ENCODE results near the gene KCNQ1OT1.

Gene KCNQ1OT1

GRCh38 chr11:2582351-2582945 is 117.3 kb downstream of the KCNQ1OT1 start:
- no peak for DNase-seq (ENCODE audit: low read depth)

GRCh38 chr11:2581931-2582350 is 117.9 kb downstream of the KCNQ1OT1 start:
- DNase-seq (ENCODE audit: low read depth), result no peak

DNA sequence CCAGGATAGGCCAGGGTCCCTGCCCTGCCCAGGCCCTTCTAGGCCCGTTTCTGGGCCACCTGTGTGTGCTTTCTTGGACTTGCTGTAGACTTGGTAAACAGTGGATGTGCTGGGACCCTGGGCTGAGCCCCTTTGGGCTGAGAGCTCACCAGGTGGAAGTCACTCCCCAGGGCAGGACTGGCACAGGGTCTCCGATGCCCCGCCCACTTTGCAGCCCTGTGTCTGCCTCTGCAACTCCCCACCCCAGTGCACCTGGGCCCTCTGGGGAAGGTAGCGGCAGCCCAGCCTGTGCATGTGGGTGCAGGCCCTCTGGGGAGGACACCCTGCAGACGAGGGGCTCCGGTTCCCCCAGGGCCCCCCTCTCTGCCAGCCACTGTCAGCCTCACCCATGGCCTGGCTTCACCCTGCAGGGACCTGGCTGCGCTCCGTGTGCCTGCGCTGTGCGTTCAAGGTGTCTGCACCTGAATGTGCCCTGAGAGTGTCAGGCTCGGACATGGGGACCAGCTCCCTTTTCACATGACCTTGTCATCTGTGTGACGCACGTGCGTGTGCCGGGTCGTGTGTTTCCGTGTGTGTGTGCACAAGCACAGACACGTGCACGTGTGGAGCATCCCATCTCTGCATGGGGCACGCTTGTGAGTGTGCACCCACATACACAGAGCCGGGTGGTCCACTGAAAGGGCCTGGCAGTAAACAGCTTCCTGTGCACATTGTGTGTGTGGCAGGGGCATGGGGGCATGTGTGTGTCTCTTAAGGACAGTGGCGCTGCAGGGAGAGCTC is 118.5 kb downstream of the KCNQ1OT1 start:
- DNase-seq (ENCODE audit: low read depth), result no peak

GRCh38 chr11:2580571-2581001 is 119.2 kb downstream of the KCNQ1OT1 start:
- no peak for DNase-seq (ENCODE audit: low read depth)

DNA sequence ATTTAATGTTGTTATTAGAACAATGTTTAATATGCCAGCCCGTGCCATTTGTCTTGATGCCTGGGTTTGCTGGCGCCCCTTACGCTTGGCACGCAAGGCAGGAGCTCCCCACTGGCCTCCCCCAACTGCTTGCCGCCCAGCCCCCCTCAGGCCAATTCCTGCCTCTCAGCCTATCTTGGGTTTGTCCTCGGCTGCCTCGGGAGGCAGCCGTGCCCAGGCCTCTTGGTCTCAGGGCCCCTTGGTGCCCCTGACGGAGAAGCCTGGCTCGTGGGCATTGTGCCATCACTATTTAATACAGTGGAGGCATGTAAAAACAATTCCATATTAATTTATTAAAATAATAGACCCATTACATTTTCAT is 119.8 kb downstream of the KCNQ1OT1 start:
- DNase-seq (ENCODE audit: low read depth), result no peak

DNA sequence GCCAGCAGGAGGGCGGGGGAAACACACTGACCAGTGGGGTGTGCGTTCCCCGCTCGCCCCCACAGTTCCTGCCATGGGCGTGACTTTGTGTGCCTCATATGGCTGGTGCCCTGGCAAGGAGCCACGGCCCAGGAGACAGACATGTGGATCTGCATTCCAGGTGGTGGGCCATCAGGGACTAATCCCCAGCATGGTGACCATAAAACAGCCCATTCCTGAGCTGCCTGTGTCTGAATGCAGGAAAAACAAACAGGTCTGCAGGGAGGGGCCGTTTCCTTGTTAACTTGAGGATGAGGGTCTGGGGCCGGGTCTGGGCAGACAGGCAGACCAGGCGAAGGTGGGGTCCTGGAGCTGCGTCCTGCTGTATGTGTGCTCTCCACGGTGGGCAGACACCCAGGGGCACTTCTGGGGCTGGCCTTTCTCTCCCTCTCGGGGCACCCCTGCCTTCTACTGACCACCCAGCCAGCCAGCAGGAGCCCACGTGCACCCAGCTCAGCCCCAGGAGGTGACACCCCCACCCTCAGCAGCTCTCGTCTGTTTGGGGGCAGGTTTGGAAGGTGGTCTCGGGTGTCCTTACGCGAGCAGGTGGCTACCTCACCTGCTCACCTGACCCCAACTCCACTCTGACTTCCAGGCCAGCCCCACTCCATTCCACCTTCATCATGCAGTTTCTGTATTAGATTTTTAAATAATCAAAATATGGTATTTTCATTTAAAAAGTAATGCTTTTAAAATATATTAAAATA is 120.3 kb downstream of the KCNQ1OT1 start:
- DNase-seq (ENCODE audit: low read depth), result no peak

GRCh38 chr11:2578929-2579270 is 120.9 kb downstream of the KCNQ1OT1 start:
- no peak for DNase-seq (ENCODE audit: low read depth)

- no peak for DNase-seq (ENCODE audit: low read depth)
These were observed 121.5 kb downstream of the KCNQ1OT1 start for GRCh38 chr11:2577991-2578928.

- DNase-seq (ENCODE audit: low read depth), result no peak
These were observed 122.5 kb downstream of the KCNQ1OT1 start for GRCh38 chr11:2577031-2577990.

DNA sequence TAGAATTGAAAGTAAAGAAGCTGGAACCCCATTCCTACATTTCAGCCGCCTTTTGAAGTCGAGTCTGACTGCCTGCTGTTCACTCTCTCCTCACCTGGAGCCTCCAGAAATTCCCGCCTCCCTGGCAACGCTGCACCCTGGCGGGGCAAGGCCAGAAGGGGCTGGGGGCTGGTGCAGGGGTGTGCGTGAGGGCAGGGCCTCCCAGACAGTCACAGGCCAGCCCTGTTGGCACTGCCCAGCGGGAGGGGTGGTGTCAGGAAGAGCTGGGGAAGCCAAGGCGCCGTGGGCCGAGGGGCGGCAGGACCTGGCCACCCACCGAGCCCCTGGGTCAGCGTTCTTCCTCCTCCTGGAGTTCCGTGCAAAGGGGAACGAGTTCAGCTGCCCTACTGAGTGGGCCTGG is 123.2 kb downstream of the KCNQ1OT1 start:
- no peak for DNase-seq (ENCODE audit: low read depth)

DNA sequence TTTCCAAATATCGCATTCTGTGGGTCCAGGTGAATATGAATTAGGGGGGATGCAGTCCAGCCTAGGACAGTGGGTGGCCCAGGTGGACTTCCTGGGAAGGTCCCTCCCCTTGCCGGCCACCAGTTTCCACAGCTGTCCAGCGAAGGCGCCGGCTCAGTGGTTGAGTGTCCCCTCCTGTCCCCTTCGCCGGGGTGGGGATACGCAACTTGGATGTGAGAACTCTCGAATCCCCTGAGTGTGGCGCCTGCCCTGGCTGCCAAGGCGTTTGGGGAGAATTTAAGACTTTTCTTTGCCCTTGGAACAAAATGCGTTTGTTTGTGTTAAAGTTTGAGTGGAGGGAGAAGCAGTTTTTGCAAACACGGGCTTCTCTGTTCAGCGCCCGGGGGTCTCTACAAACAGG is 123.7 kb downstream of the KCNQ1OT1 start:
- no peak for DNase-seq (ENCODE audit: low read depth)

GRCh38 chr11:2575591-2576051 is 124.2 kb downstream of the KCNQ1OT1 start:
- DNase-seq (ENCODE audit: low read depth), result no peak

GRCh38 chr11:2574553-2575535 is 125.0 kb downstream of the KCNQ1OT1 start:
- no peak for DNase-seq (ENCODE audit: low read depth)

GRCh38 chr11:2574043-2574552 is 125.7 kb downstream of the KCNQ1OT1 start:
- no peak for DNase-seq (ENCODE audit: low read depth)

- no peak for DNase-seq (ENCODE audit: low read depth)
These were observed 126.4 kb downstream of the KCNQ1OT1 start for GRCh38 chr11:2573240-2574042.

DNA sequence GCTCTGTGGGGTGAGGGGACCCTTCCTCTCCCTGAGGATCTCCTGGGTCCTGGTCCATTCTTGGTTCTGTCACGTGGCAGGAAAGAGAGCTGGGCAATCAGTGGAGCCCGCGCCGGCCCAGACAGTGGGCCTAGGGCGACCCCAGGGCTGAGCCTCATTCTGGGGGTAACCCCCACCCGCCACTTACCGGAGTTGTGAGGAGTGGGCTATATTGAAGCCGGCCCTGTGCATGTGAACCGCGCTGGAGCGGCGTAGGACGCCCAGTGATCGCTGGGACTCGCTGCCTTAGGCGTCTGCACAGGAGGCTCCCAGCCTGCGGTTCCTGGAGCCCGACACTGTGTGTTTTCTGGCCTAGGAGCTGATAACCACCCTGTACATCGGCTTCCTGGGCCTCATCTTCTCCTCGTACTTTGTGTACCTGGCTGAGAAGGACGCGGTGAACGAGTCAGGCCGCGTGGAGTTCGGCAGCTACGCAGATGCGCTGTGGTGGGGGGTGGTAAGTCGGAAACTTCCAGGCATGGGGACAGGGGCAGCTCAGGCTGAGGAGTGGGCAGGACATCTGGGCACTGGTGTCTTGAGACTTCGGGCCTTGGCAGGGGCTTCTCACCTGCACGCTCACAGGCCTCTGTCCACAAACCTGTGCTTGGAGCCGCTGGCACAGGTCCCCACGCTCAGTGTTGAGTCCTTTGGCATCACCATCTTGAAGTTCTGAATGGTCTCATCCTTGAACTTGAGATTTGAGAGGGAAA is 127.1 kb downstream of the KCNQ1OT1 start:
- DNase-seq (ENCODE audit: low read depth), result no peak

- no peak for DNase-seq (ENCODE audit: low read depth)
These were observed 128.1 kb downstream of the KCNQ1OT1 start for GRCh38 chr11:2571598-2572281.

All from GM04504 (cell line).